ENCODE results near the gene SLC35D2. TPM values are rescaled to one million over a fixed set of nuclear protein-coding genes. Genes with fewer than 3 reads are reported as not detected.
"Not testable (repeated sequence)": the region's sequence is repeated elsewhere in the genome, so short reads cannot be mapped to it uniquely, and the experiment has no call there.

The SLC35D2 gene
- total and polyA plus RNA-seq, 8 donors = 13.9 to 27.5 (median 21.2) TPM

- TF ChIP-seq, protein P1, sequence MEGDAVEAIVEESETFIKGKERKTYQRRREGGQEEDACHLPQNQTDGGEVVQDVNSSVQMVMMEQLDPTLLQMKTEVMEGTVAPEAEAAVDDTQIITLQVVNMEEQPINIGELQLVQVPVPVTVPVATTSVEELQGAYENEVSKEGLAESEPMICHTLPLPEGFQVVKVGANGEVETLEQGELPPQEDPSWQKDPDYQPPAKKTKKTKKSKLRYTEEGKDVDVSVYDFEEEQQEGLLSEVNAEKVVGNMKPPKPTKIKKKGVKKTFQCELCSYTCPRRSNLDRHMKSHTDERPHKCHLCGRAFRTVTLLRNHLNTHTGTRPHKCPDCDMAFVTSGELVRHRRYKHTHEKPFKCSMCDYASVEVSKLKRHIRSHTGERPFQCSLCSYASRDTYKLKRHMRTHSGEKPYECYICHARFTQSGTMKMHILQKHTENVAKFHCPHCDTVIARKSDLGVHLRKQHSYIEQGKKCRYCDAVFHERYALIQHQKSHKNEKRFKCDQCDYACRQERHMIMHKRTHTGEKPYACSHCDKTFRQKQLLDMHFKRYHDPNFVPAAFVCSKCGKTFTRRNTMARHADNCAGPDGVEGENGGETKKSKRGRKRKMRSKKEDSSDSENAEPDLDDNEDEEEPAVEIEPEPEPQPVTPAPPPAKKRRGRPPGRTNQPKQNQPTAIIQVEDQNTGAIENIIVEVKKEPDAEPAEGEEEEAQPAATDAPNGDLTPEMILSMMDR (IDR thresholded peaks at IDR 0.05) = no peak
- Histone ChIP-seq H3K36me3 (peaks cover 0 to 10% (median 0%) of the 10 kb centered on the region in 3 donors), H3K4me1 (no peaks in the 10 kb centered on the region), H3K27ac (no peak overlapping the region), H3K9me3 (no peaks in the 10 kb centered on the region), H3K4me3 (no peak overlapping the region), H3K27me3 (no peaks in the 10 kb centered on the region)
- DNase-seq (no peak), FAIRE-seq (no peak), ATAC-seq (no peak)
- 73 to 90% methylated on average over 6 of the region's 6 CpGs for WGBS, 2 donors
- intact Hi-C loops (cut with DNase I) = loop anchor here (10.0 kb wide), 2 partner anchors 64 to 84 kb away; no protein-coding TSS in a partner anchor
Measured at GRCh38 chr9:96318921-96319565, 64.5 kb downstream of the SLC35D2 start.

DNA sequence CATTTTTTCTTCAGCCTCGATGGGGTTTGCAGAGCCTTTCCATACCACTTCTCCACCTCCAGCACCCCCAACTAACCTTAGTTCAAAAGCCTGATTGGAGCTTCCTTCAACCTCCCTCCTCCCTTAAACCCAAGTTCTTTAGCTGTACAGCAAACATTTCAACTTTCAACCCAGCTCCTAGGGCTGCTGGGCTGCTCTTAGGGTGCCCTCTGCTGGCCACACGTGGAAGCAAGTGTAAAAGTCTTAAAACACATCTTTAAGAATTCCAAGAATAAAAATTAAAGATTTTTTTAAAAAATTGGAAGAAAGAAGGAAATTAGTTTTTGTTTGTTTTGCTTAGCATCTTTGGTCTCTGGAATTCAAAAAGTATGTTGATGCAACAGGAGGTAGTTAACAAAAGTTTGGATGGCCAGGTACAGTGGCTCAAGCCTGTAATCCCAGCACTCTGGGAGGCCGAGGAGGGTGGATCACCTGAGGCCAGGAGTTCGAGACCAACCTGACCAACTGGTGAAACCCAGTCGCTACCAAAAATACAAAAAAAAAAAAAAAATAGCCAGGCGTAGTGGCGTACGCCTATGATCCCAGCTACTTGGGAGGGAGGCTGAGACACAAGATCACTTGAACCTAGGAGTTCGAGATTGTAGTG lies 66.1 kb downstream of the SLC35D2 start:
- H3K9me3 ChIP-seq = no peaks in the 10 kb centered on the region
- ATAC-seq (peak; percentile 61 to 87 (median 86)), DNase-seq (peak in 2 of 6 donors; percentile 17 to 49), FAIRE-seq (no peak)
- TF ChIP-seq, protein P1 (IDR thresholded peaks at IDR 0.05) = peak; percentile 38 to 77 (median 64)
- WGBS, 2 donors = 45 to 56% methylated on average over 9 of the region's 9 CpGs
- H3K36me3 ChIP-seq = peaks cover 0 to 10% (median 0%) of the 10 kb centered on the region in 3 donors
- H3K27ac ChIP-seq = no peak overlapping the region
- no peaks in the 10 kb centered on the region for H3K27me3 ChIP-seq
- H3K4me1 ChIP-seq = no peaks in the 10 kb centered on the region
- H3K4me3 ChIP-seq = no peak overlapping the region
- intact Hi-C loops (cut with DNase I) = loop anchor here (10.0 kb wide), 2 partner anchors 63 to 83 kb away; no protein-coding TSS in a partner anchor

- Histone ChIP-seq H3K4me1 (no peaks in the 10 kb centered on the region), H3K4me3 (no peak overlapping the region), H3K27me3 (no peaks in the 10 kb centered on the region), H3K27ac (no peak overlapping the region), H3K9me3 (no peaks in the 10 kb centered on the region), H3K36me3 (no peaks in the 10 kb centered on the region)
- 92 to 95% methylated on average over 7 of the region's 7 CpGs for WGBS, 2 donors
- intact Hi-C loops (cut with DNase I) = loop anchor here (10.0 kb wide), 2 partner anchors 55 to 75 kb away; no protein-coding TSS in a partner anchor
- no peak for ATAC-seq
- TF ChIP-seq, protein P1 (IDR thresholded peaks at IDR 0.05) = no peak
- no peak for DNase-seq
- FAIRE-seq = no peak
Measured at GRCh38 chr9:96309850-96310249, 73.7 kb downstream of the SLC35D2 start.

DNA sequence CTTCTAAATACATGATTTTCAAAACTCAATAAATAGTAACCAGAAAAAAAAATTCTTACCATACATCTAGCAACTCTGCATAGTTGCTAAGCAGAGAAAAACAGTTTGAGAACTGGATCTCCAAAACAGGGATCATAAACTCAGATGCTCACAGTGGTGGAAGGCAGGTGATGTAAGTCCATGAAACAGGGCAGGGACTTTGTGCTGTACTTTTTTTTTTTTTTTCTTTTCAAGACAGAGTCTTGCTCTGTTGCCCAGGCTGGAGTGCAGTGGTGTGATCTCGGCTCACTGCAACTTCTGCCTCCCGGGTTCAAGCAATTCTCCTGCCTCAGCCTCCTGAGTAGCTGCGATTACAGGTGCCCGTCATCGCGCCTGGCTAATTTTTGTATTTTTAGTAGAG lies 76.6 kb downstream of the SLC35D2 start:
- H3K4me1 ChIP-seq; H3K36me3 ChIP-seq; ATAC-seq; DNase-seq; H3K4me3 ChIP-seq; intact Hi-C loops (cut with DNase I); FAIRE-seq; H3K9me3 ChIP-seq; H3K27ac ChIP-seq; H3K27me3 ChIP-seq: not testable (repeated sequence)
- WGBS, 2 donors = 91 to 93% methylated on average over 6 of the region's 6 CpGs

- Histone ChIP-seq H3K27me3 (no peaks in the 10 kb centered on the region), H3K36me3 (no peaks in the 10 kb centered on the region), H3K9me3 (no peaks in the 10 kb centered on the region), H3K4me3 (no peak overlapping the region), H3K27ac (no peak overlapping the region), H3K4me1 (no peaks in the 10 kb centered on the region)
- WGBS, 2 donors = 61 to 80% methylated on average over 4 of the region's 4 CpGs
- DNase-seq (no peak), ATAC-seq (no peak), FAIRE-seq (no peak)
- TF ChIP-seq, protein P1 (IDR thresholded peaks at IDR 0.05) = no peak
- intact Hi-C loops (cut with DNase I) = no loop called here
Measured at GRCh38 chr9:96305171-96305570, 78.3 kb downstream of the SLC35D2 start.

All from pancreas (tissue), 10 donors.